Renal cortical epithelial cell (primary cell): ENCODE measurements around the gene SFXN2. TPM values are rescaled to one million over a fixed set of nuclear protein-coding genes. Genes with fewer than 3 reads are reported as not detected.
A peak's percentile ranks its signal among the peaks of the same experiment; 100 is the strongest.
"Not testable (repeated sequence)": the region's sequence is repeated elsewhere in the genome, so short reads cannot be mapped to it uniquely, and the experiment has no call there.

ENCODE experiments used
- DNase-seq: peaks from one replicate; pipeline ENCODE4 v3.0.0-alpha.2; 2011; ENCODE audit warnings: low read depth
- total RNA-seq: library from RNA; depleted of rRNA; stranded (reverse); fragments of >200 nt; gene quantifications from 2 replicates; pipeline ENCODE4 v1.2.3, GENCODE V29; 2014

SFXN2 gene
- total RNA-seq, 1 donor from 2014 or later = 5.1 TPM

- DNase-seq = no peak
Observed at GRCh38 chr10:102720337-102720736, 5.9 kb downstream of the SFXN2 start.

- DNase-seq = no peak
Observed at GRCh38 chr10:102720775-102721301, 6.4 kb downstream of the SFXN2 start.

DNA sequence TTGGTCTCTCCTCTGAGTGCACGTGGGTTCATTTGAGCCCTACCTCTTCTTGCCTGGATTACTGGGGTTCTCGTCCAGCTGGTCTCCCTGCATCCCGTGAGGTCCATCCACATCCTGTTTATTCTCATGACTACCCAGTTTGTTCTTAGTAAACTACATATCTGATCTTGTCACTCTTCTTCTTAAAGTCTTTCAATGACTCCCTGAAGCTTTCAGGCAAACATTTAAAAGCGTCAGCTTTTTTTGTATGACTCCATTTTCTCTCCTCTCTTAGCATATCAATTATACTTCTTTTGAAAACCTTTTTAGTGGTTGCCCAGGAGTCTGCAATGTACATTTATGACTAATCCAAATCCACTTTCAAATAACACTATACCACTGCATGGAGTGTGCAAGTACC is 7.5 kb downstream of the SFXN2 start:
- no peak for DNase-seq

- DNase-seq = no peak
Observed at GRCh38 chr10:102723989-102724388, 9.6 kb downstream of the SFXN2 start.

DNA sequence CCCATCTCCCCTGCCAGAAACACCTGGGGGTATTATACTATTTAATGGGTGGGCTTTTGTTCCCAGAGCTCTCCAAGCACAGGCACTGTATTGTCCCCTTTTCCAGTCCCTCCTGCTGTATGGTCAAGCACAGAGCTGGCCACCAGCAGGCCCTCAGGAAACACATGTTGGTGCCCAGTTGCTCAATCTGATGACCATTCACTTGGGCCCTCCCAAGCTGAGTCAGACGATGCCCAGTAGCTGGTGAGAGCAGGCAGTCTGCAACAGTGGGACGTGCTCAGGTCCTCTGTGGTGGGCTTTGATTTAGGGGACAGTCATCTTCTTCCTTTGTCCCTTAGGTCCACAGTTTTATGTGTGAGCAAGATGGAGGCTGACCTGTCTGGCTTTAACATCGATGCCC is 11.8 kb downstream of the SFXN2 start:
- DNase-seq = peak; percentile 62

- no peak for DNase-seq
Observed at GRCh38 chr10:102727037-102727818, 12.8 kb downstream of the SFXN2 start.

GRCh38 chr10:102729029-102730026 is 14.9 kb downstream of the SFXN2 start:
- DNase-seq = peak; percentile 50

DNA sequence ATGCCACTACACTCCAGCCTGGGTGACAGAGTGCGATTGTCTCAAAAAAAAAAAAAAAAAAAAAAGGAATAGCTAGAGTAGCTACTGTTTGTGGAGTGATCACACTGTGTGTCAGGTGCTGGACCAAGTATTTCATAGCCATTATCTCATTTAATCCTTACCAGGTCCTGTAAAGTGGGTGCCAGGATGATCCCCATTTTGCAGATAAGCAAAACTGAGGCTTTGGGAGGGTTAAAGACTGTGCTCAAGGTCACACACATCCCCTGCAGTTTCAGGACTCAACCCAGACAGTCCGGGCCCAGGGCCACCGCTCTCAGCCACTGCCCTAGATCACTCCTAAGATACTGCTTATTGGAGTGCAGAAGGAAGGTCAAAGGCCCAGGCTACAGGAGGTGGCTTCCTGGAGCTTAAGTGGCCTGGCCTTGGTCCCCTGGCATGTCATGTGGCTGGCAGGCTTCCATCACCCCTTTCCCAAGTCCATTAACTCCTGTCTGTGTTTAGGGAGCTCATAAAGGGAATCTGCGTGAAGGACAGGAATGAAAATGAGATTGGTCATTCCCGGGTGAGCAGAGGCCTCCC is 16.9 kb downstream of the SFXN2 start:
- no peak for DNase-seq

GRCh38 chr10:102732661-102733060 is 18.2 kb downstream of the SFXN2 start:
- no peak for DNase-seq

DNA sequence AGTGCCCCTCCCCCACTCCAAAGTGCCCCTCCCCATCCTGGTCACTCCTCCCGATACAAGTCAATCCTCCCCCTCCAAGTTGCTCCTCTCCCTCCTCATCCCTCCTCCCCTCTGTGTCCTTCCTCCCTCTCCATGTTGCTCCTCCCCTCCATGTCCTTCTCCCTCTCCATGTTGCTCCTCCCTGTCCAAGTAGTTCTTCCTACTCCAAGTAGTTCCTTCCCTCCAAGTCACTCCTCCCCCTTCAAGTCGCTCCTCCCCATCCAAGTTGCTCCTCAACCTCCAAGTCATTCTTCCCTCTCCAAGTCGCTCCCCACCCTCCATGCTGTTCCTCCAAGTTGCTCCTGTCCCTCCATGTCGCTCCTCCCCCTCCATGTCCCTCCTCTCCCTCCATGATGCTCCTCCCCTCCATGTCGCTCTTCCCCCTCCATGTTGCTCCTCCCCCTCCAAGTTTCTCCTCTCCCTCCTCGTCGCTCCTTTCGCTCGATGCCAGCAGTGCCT is 20.7 kb downstream of the SFXN2 start:
- DNase-seq = no peak

DNA sequence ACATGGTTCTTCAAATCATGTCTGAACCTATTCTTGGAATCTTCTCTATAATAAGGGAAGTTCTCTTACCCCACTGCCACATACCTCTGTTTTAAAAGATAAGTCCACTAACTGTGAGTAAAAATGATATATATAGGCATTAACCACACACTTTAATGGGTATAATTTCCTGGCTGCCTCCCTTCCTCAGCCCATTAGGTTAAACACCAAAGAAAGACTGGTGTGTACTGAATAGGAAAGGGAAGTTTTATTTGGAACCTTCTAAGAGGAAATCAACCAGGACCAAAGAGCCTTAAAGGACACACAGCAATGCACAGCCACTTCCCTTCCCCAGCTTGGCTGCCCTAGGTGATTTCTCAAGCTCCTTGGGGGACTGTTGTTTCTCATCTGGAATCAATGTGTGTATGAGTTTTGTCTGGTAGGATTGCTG is 24.3 kb downstream of the SFXN2 start:
- DNase-seq = no peak

GRCh38 chr10:102740229-102740628 is 25.8 kb downstream of the SFXN2 start:
- DNase-seq = no peak

- DNase-seq = no peak
Observed at GRCh38 chr10:102741726-102742237, 27.3 kb downstream of the SFXN2 start.

DNA sequence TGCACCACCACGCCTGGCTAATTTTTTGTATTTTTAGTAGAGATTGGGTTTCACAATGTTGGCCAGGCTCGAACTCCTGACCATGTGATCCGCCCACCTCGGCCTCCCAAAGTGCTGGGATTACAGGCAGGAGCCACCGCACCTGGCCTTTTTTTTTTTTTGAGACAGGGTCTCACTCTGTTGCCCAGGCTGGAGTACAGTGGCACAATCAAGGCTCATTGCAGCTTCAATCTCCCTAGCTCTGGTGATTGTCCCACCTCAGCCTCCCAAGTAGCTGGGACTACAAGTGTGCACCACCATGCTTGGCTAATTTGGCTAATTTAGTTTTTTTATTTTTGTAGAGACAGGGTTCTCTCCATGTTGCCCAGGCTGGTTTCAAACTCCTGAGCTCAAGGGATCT is 27.9 kb downstream of the SFXN2 start:
- DNase-seq = not testable (repeated sequence)

- no peak for DNase-seq
Observed at GRCh38 chr10:102743078-102743587, 28.7 kb downstream of the SFXN2 start.

DNA sequence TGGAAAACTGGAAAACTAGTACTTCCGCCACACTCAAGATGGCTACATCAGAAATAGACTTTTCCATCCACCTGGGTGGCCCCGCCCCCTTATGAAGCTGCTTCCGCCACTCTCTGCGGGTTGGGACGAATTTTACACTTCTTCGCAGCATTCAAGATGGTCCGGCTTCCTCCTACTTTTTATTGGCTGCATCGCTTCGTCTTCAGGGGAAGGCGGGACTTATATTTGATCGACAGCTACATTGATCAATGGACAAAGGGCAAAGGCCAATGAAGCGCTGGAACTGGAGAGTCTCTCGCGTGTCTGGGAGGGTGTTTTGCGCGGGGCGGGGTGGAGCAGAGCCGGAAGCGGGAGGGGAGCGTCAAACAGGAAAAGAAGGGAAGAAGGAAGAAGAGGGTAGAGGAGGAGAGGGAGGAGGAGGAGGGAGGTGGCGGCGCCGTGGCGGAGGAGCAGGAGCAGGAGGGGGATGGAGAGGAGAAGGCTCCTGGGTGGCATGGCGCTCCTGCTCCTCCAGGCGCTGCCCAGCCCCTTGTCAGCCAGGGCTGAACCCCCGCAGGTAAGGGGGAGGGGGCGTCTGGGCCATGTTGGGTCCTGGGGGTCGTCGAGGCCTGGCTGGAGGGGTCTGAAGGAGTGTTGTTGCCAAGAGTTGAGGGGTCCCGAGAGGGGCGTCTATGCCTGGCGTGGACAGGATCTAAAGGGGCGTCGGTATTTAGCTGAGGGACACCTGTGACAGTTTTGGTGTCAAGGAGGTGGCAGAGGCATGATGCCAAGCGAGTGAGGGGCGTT is 29.3 kb downstream of the SFXN2 start, which contains the start of gene WBP1L:
Gene WBP1L, plus strand, starts transcription at position 361 of the 786 bp plus-strand sequence. Its CDS starts 106 bp downstream, at position 467.
- DNase-seq = peak; percentile 99

- DNase-seq = peak; percentile 44
Observed at GRCh38 chr10:102744374-102745051, 30.1 kb downstream of the SFXN2 start.

- DNase-seq = no peak
Observed at GRCh38 chr10:102745157-102745556, 30.7 kb downstream of the SFXN2 start.

- peak; percentile 57 for DNase-seq
Observed at GRCh38 chr10:102752266-102752930, 38.0 kb downstream of the SFXN2 start.
